Epithelial cell of esophagus (primary cell): ENCODE results near the gene ADAM8.

Source experiments
- DNase-seq: peaks from one replicate; pipeline ENCODE4 v3.0.0; 2010; ENCODE audit warnings: low read depth
- H3K4me3 ChIP-seq: 2 replicates; pipeline ENCODE4 v1.5.1; 2011; ENCODE audit warnings: mild to moderate bottlenecking, low read length, control low read depth
- CTCF ChIP-seq: IDR thresholded peaks from 2 replicates; pipeline ENCODE4 v1.5.1; 2011; ENCODE audit warnings: low read depth, mild to moderate bottlenecking, low read length, control low read depth, inconsistent platforms; ENCODE audit not compliant: insufficient read depth; ENCODE audit errors: missing control alignments

The ADAM8 gene

GRCh38 chr10:133272964-133273420, 3.7 kb downstream of the ADAM8 start:
- H3K4me3 ChIP-seq, result no peak overlapping the region
- no peak for DNase-seq
- TF ChIP-seq CTCF, result no peak

- H3K4me3 ChIP-seq, result no peak overlapping the region
- no peak for DNase-seq
- TF ChIP-seq CTCF, result no peak
Measured at GRCh38 chr10:133272301-133272963, 4.2 kb downstream of the ADAM8 start.

GRCh38 chr10:133271521-133272300, 5.0 kb downstream of the ADAM8 start:
- no peak for DNase-seq
- TF ChIP-seq CTCF, result no peak
- H3K4me3 ChIP-seq, result no peak overlapping the region

GRCh38 chr10:133270773-133271297, 5.8 kb downstream of the ADAM8 start:
- TF ChIP-seq CTCF, result no peak
- H3K4me3 ChIP-seq, result no peak overlapping the region
- no peak for DNase-seq

- no peak overlapping the region for H3K4me3 ChIP-seq
- no peak for DNase-seq
- TF ChIP-seq CTCF, result no peak
Measured at GRCh38 chr10:133270204-133270603, 6.5 kb downstream of the ADAM8 start.

- no peak for DNase-seq
- TF ChIP-seq CTCF, result no peak
- no peak overlapping the region for H3K4me3 ChIP-seq
Measured at GRCh38 chr10:133269367-133269766, 7.3 kb downstream of the ADAM8 start.
